HepG2 (cell line): ENCODE results near the gene CHL1. TPM values are rescaled to one million over a fixed set of nuclear protein-coding genes. Genes with fewer than 3 reads are reported as not detected.

Source experiments
- ATAC-seq: fragments of 200-7000 bp; cut with Tn5 transposase; 3 replicates; pipeline ENCODE4 v1.9.1; 2020; ENCODE audit warnings: mild to moderate bottlenecking, moderate library complexity
- BruUV-seq: library from RNA; stranded (reverse); fragments of 400-500 nt; replicated peaks from 2 replicates; lab custom pipeline; 2021; lab: Mats Ljungman, UMichigan
- CTCF ChIA-PET: fragments of 300-600 bp; formaldehyde crosslinking; extraction: SDS; loops from one replicate; lab custom pipeline; 2021; ENCODE audit warnings: low total read pairs, inconsistent platforms, low intra/inter-chr PET ratio; lab: Yijun Ruan, JAX
- POLR2A ChIA-PET: fragments of 350-600 bp; sonication (Branson Sonifier 250); formaldehyde crosslinking; loops from one replicate; lab custom pipeline; 2020; ENCODE audit warnings: antibody characterized with exemption, inconsistent platforms; lab: Yijun Ruan, JAX
- DNase-seq: peaks from one replicate; pipeline ENCODE4 v3.0.0-alpha.2; 2015; ENCODE audit warnings: low spot score
- FAIRE-seq: peaks from 3 replicates; lab custom pipeline; 2011; peaks lifted over from hg19 to GRCh38; lab: Jason Lieb, UNC
- H2AFZ ChIP-seq: one replicate; pipeline ENCODE4 v1.6.1; 2011; ENCODE audit warnings: low read length, inconsistent platforms
- H3K27ac ChIP-seq: fragments of 300-600 bp; 3 replicates; pipeline ENCODE4 v1.8.0; 2011; ENCODE audit warnings: mixed run types, mild to moderate bottlenecking, mixed read lengths, low read length, inconsistent platforms; ENCODE audit not compliant: insufficient read depth; ENCODE audit errors: extremely low read length
- H3K27me3 ChIP-seq, 2 experiments: fragments of 200-600 bp in 1 of 2; 2 replicates in 1 of 2; 3 replicates in 1 of 2; pipeline versions ENCODE4 v1.6.0 to v1.8.0; 2011; ENCODE audit warnings: low read length in 2 of 2, mild to moderate bottlenecking in 2 of 2, moderate library complexity in 2 of 2, inconsistent platforms in 1 of 2; ENCODE audit not compliant: insufficient read depth in 2 of 2, control insufficient read depth in 1 of 2
- H3K36me3 ChIP-seq, 2 experiments: fragments of 200-600 bp in 1 of 2; replicated peaks in 1 of 2; 2 replicates in 1 of 2; 3 replicates in 1 of 2; pipeline versions ENCODE4 v1.5.1 to v1.8.0; 2011; ENCODE audit warnings: low read length in 2 of 2, inconsistent platforms in 1 of 2; ENCODE audit not compliant: insufficient read depth in 2 of 2, control insufficient read depth in 1 of 2
- H3K4me1 ChIP-seq: 2 replicates; pipeline ENCODE4 v1.5.1; 2012; ENCODE audit warnings: low read length, inconsistent platforms; ENCODE audit not compliant: insufficient read depth
- H3K4me2 ChIP-seq: 2 replicates; pipeline ENCODE4 v1.6.0; 2011; ENCODE audit warnings: low read depth, low read length, inconsistent platforms
- H3K4me3 ChIP-seq, 3 experiments: fragments of 200-600 bp in 1 of 3; sonication (generic), shearing (Covaris generic) in 1 of 3; replicated peaks in 1 of 3; 2 replicates each; pipeline ENCODE4 v1.5.1; 2011 to 2016; ENCODE audit warnings: low read length in 3 of 3, inconsistent platforms in 2 of 3, low read depth in 2 of 3, mild to moderate bottlenecking in 2 of 3, control low read depth in 1 of 3, mixed read lengths in 1 of 3; ENCODE audit not compliant: insufficient read depth in 1 of 3
- H3K79me2 ChIP-seq: one replicate; pipeline ENCODE4 v1.6.1; 2011; ENCODE audit warnings: low read length, inconsistent platforms; ENCODE audit not compliant: insufficient read depth
- H3K9ac ChIP-seq: 2 replicates; pipeline ENCODE4 v1.6.0; 2011; ENCODE audit warnings: mild to moderate bottlenecking, low read depth, low read length, inconsistent platforms; ENCODE audit not compliant: insufficient read depth
- H3K9me3 ChIP-seq: 2 replicates; pipeline ENCODE4 v1.5.1; 2012; ENCODE audit warnings: mild to moderate bottlenecking, low read length
- H4K20me1 ChIP-seq: 2 replicates; pipeline ENCODE4 v1.6.0; 2011; ENCODE audit warnings: inconsistent platforms, mild to moderate bottlenecking, low read length, moderate library complexity; ENCODE audit not compliant: insufficient read depth
- ATF7-NPFF ChIP-seq: sonication (generic); formaldehyde crosslinking; IDR thresholded peaks from 2 replicates; pipeline ENCODE4 v1.8.1; 2023; ENCODE audit warnings: mild to moderate bottlenecking, low read depth, missing genetic modification reagents, moderate library complexity
- EP300 ChIP-seq, 3 experiments: sonication (generic) in 1 of 3; formaldehyde crosslinking in 1 of 3; IDR thresholded peaks; 2 replicates each; pipeline versions ENCODE4 v1.5.1 to v1.6.1; 2011 to 2020; ENCODE audit warnings: low read depth in 2 of 3, low read length in 2 of 3, borderline replicate concordance in 1 of 3, improper control_type of control experiment in 1 of 3, mild to moderate bottlenecking in 1 of 3, missing genetic modification reagents in 1 of 3, moderate library complexity in 1 of 3
- FOXO1 ChIP-seq: sonication (generic); formaldehyde crosslinking; IDR thresholded peaks from 2 replicates; pipeline ENCODE4 v1.4.0; 2020; ENCODE audit warnings: missing genetic modification reagents
- GMEB1 ChIP-seq: sonication (generic); formaldehyde crosslinking; IDR thresholded peaks from 2 replicates; pipeline ENCODE4 v1.5.1; 2020; ENCODE audit warnings: missing genetic modification reagents, mild to moderate bottlenecking, borderline replicate concordance
- HES4 ChIP-seq: sonication (generic); formaldehyde crosslinking; IDR thresholded peaks from 2 replicates; pipeline ENCODE4 v1.9.0; 2021; ENCODE audit warnings: mild to moderate bottlenecking, missing genetic modification reagents, borderline replicate concordance
- HNRNPK ChIP-seq: fragments of 200-400 bp; formaldehyde crosslinking; IDR thresholded peaks from 2 replicates; pipeline ENCODE4 v1.6.1; 2018; ENCODE audit warnings: low read length, low read depth, moderate library complexity, mild to moderate bottlenecking; ENCODE audit not compliant: poor library complexity, severe bottlenecking
- KAT2B ChIP-seq: fragments of 150-350 bp; IDR thresholded peaks from 2 replicates; pipeline ENCODE4 v1.6.1; 2014; ENCODE audit warnings: low read depth, low read length, borderline replicate concordance
- KLF6 ChIP-seq: IDR thresholded peaks from 2 replicates; pipeline ENCODE4 v1.8.0; 2016; ENCODE audit warnings: missing biosample characterization, missing genetic modification reagents
- MXD1 ChIP-seq: sonication (generic); formaldehyde crosslinking; IDR thresholded peaks from 2 replicates; pipeline ENCODE4 v1.4.0; 2020; ENCODE audit warnings: mild to moderate bottlenecking, missing genetic modification reagents
- PITX1 ChIP-seq: sonication (generic); formaldehyde crosslinking; IDR thresholded peaks from 2 replicates; pipeline ENCODE4 v1.5.1; 2020; ENCODE audit warnings: mild to moderate bottlenecking, missing genetic modification reagents
- RNF219 ChIP-seq: sonication (generic); formaldehyde crosslinking; IDR thresholded peaks from 2 replicates; pipeline ENCODE4 v1.5.0; 2020; ENCODE audit warnings: mild to moderate bottlenecking, missing genetic modification reagents
- TEF ChIP-seq: sonication (generic); formaldehyde crosslinking; IDR thresholded peaks from 2 replicates; pipeline ENCODE4 v1.5.0; 2020; ENCODE audit warnings: missing genetic modification reagents
- YEATS4 ChIP-seq: sonication (generic); formaldehyde crosslinking; IDR thresholded peaks from 2 replicates; pipeline ENCODE4 v1.4.0; 2020; ENCODE audit warnings: missing genetic modification reagents, borderline replicate concordance
- ZMYM3 ChIP-seq: sonication (generic); formaldehyde crosslinking; IDR thresholded peaks from 2 replicates; pipeline ENCODE4 v1.5.1; 2020; ENCODE audit warnings: mild to moderate bottlenecking, missing genetic modification reagents
- ZNF253 ChIP-seq: sonication (generic); formaldehyde crosslinking; IDR thresholded peaks from 2 replicates; pipeline ENCODE4 v1.8.0; 2022; ENCODE audit warnings: mild to moderate bottlenecking, missing genetic modification reagents, borderline replicate concordance
- ZNF746 ChIP-seq: sonication (generic); formaldehyde crosslinking; IDR thresholded peaks from 2 replicates; pipeline ENCODE4 v1.8.0; 2022; ENCODE audit warnings: mild to moderate bottlenecking, missing genetic modification reagents
- ZNF784 ChIP-seq: sonication (generic); formaldehyde crosslinking; IDR thresholded peaks from 2 replicates; pipeline ENCODE4 v1.5.1; 2020; ENCODE audit warnings: missing genetic modification reagents, mild to moderate bottlenecking, borderline replicate concordance
- ZNF850 ChIP-seq: sonication (generic); formaldehyde crosslinking; conservative IDR thresholded peaks from 2 replicates; pipeline ENCODE4 v1.9.0; 2021; ENCODE audit warnings: mild to moderate bottlenecking, missing genetic modification reagents
- WGBS: methylation state at CpG from one replicate; pipeline ENCODE4 v1.1.6; 2017; ENCODE audit warnings: low lambda C conversion rate; 5-methylcytosine and 5-hydroxymethylcytosine counted together
- in situ Hi-C: cut with HindIII; loops from 2 replicates; pipeline ENCODE4 v1.10.0; 2017; ENCODE audit warnings: low pct_unique_long_range_greater_than_20kb; ENCODE audit not compliant: extremely low pct_ligation_motif_present
- intact Hi-C: fragments of 100-400 bp; cut with micrococcal nuclease; formaldehyde crosslinking; loops from one replicate; pipeline ENCODE4 v1.10.0; 2022; ENCODE audit not compliant: unreplicated experiment
- polyA plus RNA-seq, 8 experiments: library from polyadenylated mRNA; depleted of rRNA in 3 of 8; stranded (reverse) in 7 of 8; unstranded in 1 of 8; fragments of >200 nt; fragmentation: Illumina TruSeq in 4 of 8; extraction: Trizol in 4 of 8; gene quantifications; 2 replicates each; pipeline versions ENCODE4 v1.2.1 to v1.2.3, GENCODE V29; 2011 to 2016; ENCODE audit warnings: low read depth in 4 of 8, missing spikeins in 1 of 8, mixed read lengths in 1 of 8; ENCODE audit not compliant: insufficient read depth in 1 of 8
- total RNA-seq, 5 experiments: library from RNA; depleted of rRNA; stranded (reverse); fragments of >200 nt; fragmentation: Illumina TruSeq; extraction: Trizol; gene quantifications; 2 replicates each; pipeline ENCODE4 v1.2.3, GENCODE V29; 2016; ENCODE audit warnings: low read depth in 1 of 5

The CHL1 gene
- total and polyA plus RNA-seq, 2 of the 13 experiments (the other 11 are each of a cell fraction or from before 2014, with no cell fraction given), result not detected

- TF ChIP-seq MXD1 (CRISPR knock-in tag), result no peak
- no peak for TF ChIP-seq KLF6 (CRISPR knock-in tag)
- no peak for TF ChIP-seq KAT2B
- TF ChIP-seq YEATS4 (CRISPR knock-in tag), result no peak
- no peak for TF ChIP-seq RNF219 (CRISPR knock-in tag)
- no peak for TF ChIP-seq HES4 (CRISPR knock-in tag)
- no peak for TF ChIP-seq EP300 (IDR thresholded peaks at IDR 0.05; ENCODE audit: low read depth in 2 of 2, low read length in 2 of 2)
- no peak for TF ChIP-seq EP300 (CRISPR knock-in tag; IDR thresholded peaks at IDR 0.05; ENCODE audit: borderline replicate concordance)
- no peak for TF ChIP-seq ZNF784
Measured at GRCh38 chr3:229183-229661, 32.7 kb downstream of the CHL1 start (continued).

- no peak for ATAC-seq
- H3K9ac ChIP-seq, result no peak overlapping the region
- H3K4me3 ChIP-seq, result no peak overlapping the region
- POLR2A ChIA-PET, result no interaction called here
- H4K20me1 ChIP-seq, result no peaks in the 10 kb centered on the region
- no peaks in the 10 kb centered on the region for H3K27me3 ChIP-seq
- CTCF ChIA-PET, result no interaction called here
- 0% methylated on average over 4 of the region's 4 CpGs for WGBS
- no peak overlapping the region for H3K27ac ChIP-seq
- H3K9me3 ChIP-seq, result no peaks in the 10 kb centered on the region
- FAIRE-seq, result no peak
- in situ Hi-C loops (no loop called here), intact Hi-C loops (no loop called here)
- H3K79me2 ChIP-seq, result no peaks in the 10 kb centered on the region
- no peak overlapping the region for H2AFZ ChIP-seq
- no peak for DNase-seq
- H3K4me2 ChIP-seq, result no peak overlapping the region
- no TSS peak for BruUV-seq
- H3K36me3 ChIP-seq, result no peaks in the 10 kb centered on the region
- no peaks in the 10 kb centered on the region for H3K4me1 ChIP-seq
- TF ChIP-seq ZNF253 (CRISPR knock-in tag) (no peak), ATF7-NPFF (CRISPR knock-in tag) (no peak), FOXO1 (CRISPR knock-in tag) (no peak), GMEB1 (no peak), ZNF850 (CRISPR knock-in tag) (no peak), ZNF746 (CRISPR knock-in tag) (no peak), ZMYM3 (CRISPR knock-in tag) (no peak), HNRNPK (no peak), PITX1 (CRISPR knock-in tag) (no peak), TEF (no peak)
Measured at GRCh38 chr3:236881-237280, 40.3 kb downstream of the CHL1 start.
